Calu3 (cell line): ENCODE data around the gene HOXB7. TPM values are rescaled to one million over a fixed set of nuclear protein-coding genes. Genes with fewer than 3 reads are reported as not detected.
A peak's percentile ranks its signal among the peaks of the same experiment; 100 is the strongest.

Source experiments
- BruUV-seq: library from RNA; stranded (reverse); fragments of 400-500 nt; replicated peaks from 2 replicates; lab custom pipeline; 2021; lab: Mats Ljungman, UMichigan
- CTCF ChIA-PET: fragments of 300-600 bp; sonication (Branson Sonifier 250); formaldehyde crosslinking; loops from one replicate; lab custom pipeline; 2022; ENCODE audit warnings: antibody characterized with exemption; lab: Charles Lee
- DNase-seq: peaks from one replicate; pipeline ENCODE4 v3.0.0; 2022
- H3K27ac Mint-ChIP-seq: one replicate; pipeline ENCODE4 v1.8.0; 2022; ENCODE audit warnings: mixed read lengths; ENCODE audit not compliant: unreplicated experiment
- H3K27me3 Mint-ChIP-seq: one replicate; pipeline ENCODE4 v1.8.0; 2022; ENCODE audit warnings: mixed read lengths; ENCODE audit not compliant: unreplicated experiment
- H3K36me3 Mint-ChIP-seq: one replicate; pipeline ENCODE4 v1.8.0; 2022; ENCODE audit warnings: mild to moderate bottlenecking, moderate library complexity, mixed read lengths; ENCODE audit not compliant: insufficient read depth, unreplicated experiment
- H3K4me1 Mint-ChIP-seq: one replicate; pipeline ENCODE4 v1.8.0; 2022; ENCODE audit warnings: mild to moderate bottlenecking, low read depth, mixed read lengths; ENCODE audit not compliant: unreplicated experiment
- H3K4me3 Mint-ChIP-seq: one replicate; pipeline ENCODE4 v1.8.0; 2022; ENCODE audit warnings: mild to moderate bottlenecking, low read depth, moderate library complexity, mixed read lengths; ENCODE audit not compliant: unreplicated experiment
- H3K9me3 Mint-ChIP-seq: one replicate; pipeline ENCODE4 v1.8.0; 2022; ENCODE audit warnings: low read depth, mixed read lengths; ENCODE audit not compliant: unreplicated experiment
- intact Hi-C: fragments of 100-400 bp; cut with micrococcal nuclease; formaldehyde crosslinking; loops from one replicate; pipeline ENCODE4 v1.10.0; 2022; ENCODE audit not compliant: unreplicated experiment
- total RNA-seq: library from RNA; stranded (reverse); gene quantifications from 2 replicates; pipeline ENCODE4 v1.2.3, GENCODE V29; 2022
- TF ChIP-seq, protein P1 (sequence below): fragments of 200-600 bp; IDR thresholded peaks from one replicate; pipeline ENCODE4 v1.8.0; 2022; ENCODE audit warnings: antibody characterized with exemption; ENCODE audit not compliant: unreplicated experiment

Gene HOXB7
- total RNA-seq, 1 experiment from 2014 or later: 30.2 TPM

DNA sequence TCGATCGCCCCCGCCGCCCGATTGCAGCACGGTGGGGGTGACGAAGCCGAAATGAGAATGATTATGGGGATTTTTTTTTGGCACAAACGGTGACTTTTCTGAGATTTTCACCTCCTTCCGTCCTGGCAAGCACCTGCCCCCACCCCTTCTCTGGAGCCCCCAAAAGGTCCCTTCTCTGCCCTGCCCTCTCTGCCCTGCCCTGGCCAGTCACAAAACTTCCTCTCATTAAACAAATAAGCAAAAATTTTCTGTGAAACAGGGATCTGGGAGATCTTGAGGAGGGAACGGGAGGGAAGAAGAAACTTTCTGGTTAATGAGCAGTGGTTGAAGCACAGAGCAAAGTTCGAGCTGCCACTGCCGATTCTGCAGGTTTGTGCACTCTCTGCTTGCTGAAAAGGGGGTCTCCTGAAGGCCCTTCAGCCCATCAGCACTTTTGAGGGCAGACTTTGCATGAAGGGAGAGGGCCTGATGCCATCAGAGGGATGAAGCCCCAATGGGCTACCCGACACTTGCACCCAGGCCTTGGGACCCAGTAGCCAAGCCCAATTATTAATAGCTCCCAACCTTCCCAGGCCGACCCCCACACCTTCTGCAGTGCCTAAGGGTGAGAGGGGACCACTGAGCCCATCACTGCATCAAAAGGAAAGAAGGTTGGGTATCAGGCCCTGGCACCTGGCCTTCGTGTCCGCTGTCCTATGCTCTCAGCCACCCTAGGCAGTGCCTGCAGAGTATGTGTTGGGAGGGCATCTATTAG is 5.3 kb upstream of the HOXB7 start:
- H3K36me3 Mint-ChIP-seq: peaks cover 98% of the 10 kb centered on the region
- peaks cover 49% of the 10 kb centered on the region for H3K4me1 Mint-ChIP-seq
- peak overlapping the region; percentile 88 for H3K4me3 Mint-ChIP-seq
- no peak for DNase-seq
- intact Hi-C loops: loop anchor here (5.0 kb wide), 1 partner anchor 309 kb away; no protein-coding TSS in a partner anchor
- peaks cover 66% of the 10 kb centered on the region for H3K27me3 Mint-ChIP-seq
- CTCF ChIA-PET: interaction anchor here (0.9 to 2.9 kb wide), 5 partner anchors 15 to 353 kb away, joined by 3 to 10 read pairs (median 6); no protein-coding TSS in a partner anchor
- BruUV-seq: no TSS peak
- H3K9me3 Mint-ChIP-seq: no peaks in the 10 kb centered on the region
- H3K27ac Mint-ChIP-seq: peak overlapping the region; percentile 74
- TF ChIP-seq, protein P1, sequence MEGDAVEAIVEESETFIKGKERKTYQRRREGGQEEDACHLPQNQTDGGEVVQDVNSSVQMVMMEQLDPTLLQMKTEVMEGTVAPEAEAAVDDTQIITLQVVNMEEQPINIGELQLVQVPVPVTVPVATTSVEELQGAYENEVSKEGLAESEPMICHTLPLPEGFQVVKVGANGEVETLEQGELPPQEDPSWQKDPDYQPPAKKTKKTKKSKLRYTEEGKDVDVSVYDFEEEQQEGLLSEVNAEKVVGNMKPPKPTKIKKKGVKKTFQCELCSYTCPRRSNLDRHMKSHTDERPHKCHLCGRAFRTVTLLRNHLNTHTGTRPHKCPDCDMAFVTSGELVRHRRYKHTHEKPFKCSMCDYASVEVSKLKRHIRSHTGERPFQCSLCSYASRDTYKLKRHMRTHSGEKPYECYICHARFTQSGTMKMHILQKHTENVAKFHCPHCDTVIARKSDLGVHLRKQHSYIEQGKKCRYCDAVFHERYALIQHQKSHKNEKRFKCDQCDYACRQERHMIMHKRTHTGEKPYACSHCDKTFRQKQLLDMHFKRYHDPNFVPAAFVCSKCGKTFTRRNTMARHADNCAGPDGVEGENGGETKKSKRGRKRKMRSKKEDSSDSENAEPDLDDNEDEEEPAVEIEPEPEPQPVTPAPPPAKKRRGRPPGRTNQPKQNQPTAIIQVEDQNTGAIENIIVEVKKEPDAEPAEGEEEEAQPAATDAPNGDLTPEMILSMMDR: no peak

DNA sequence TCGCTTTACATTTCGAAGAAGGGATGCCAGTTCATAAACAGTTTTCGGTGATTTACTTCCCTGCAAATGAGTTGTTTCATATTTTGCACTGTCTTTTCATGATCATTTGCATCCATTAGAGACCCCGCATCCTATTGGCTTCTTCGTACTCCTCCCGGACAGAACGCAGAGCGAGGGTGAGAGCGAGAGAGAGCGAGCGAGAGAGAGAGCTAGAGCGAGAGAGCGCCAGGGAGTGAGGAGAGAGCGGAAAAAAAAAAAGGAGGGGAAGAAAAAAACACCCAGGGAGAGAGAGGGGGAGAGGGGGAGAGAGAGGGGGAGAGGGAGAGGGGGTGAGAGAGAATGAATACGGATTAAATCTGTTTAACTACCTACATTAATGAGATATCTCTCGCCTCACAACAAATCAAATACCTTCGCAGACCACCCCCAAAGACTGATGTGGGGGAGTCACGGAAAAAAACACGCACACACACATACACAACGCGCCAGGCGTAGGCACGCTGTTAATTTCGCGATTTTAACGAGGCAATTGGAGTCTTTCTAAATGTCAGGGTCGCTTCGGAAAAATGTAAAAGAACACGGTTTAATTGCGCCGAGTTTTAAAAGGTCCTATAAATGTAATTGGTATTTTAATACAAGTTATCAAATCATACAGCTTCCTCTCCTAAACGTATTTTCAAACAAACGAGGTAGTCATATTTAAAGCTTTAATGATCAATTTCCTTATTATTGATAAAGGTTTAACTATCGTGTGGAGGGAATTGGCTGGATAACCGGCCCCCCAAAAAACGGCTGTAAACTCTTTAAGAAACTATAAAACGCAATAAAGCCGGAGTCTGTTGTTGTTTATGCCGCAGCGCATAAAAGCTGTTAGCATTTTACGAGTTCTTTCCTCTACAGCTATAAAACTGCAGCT is 4.5 kb upstream of the HOXB7 start, which contains the start of gene HOXB8:
HOXB8 (minus strand) TSS at position 246 of the 916 bp plus-strand sequence. CDS start 588 bp downstream, outside the sequence.
- intact Hi-C loops: loop anchor here (5.0 kb wide), 1 partner anchor 308 kb away; no protein-coding TSS in a partner anchor
- BruUV-seq: no TSS peak
- Mint-ChIP-seq H3K9me3 (no peaks in the 10 kb centered on the region), H3K4me1 (peaks cover 41% of the 10 kb centered on the region), H3K27ac (peak within 1 kb of the TSS; percentile 74), H3K27me3 (peaks cover 57% of the 10 kb centered on the region), H3K4me3 (peak within 1 kb of the TSS; percentile 88), H3K36me3 (peaks cover 98% of the 10 kb centered on the region)
- CTCF ChIA-PET: interaction anchor here (0.6 to 2.9 kb wide), 8 partner anchors 17 to 480 kb away, joined by 3 to 10 read pairs (median 3); no protein-coding TSS in a partner anchor
- DNase-seq: no peak
- TF ChIP-seq, protein P1: no peak

DNA sequence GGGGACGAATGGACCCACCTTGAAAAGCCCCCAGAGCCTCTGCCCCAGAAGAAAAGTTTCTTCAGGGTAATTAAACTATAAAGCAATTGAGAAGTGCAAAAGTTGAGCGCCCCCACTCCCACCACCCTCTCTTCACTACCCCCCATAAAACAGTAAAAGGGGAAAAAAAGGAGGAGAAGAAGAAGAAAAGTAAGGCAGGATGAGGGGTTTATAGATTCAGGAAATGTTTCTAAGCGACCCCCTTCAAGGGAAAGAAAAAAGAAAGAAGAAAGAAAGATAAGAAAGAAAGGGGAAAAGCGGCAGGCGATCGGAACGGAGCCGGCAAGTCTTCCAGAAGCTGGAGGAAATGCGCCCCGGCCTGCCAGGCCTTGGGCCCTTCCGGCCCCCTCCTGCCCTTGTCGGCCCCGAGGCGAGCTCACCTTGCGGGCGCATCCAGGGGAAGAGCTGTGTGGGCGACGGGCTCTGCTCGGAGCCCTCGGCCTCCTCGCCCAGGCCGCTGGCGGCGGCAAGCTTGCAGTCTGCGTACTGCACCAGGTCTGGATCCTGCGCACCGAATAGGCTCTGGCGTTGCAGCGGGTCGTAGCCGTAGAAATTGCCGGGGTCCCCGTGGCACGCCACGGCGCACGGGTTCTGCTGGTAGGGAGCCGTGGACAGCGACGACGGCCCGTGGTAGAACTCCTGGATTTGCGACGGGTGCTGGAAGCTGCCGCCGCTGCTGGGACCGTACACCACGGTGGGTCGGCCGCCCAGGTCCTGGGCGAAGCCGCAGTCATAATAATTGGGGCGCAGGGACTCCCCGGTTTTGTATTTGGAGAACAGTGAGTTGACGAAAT is 3.3 kb upstream of the HOXB7 start:
- intact Hi-C loops: no loop called here
- TF ChIP-seq, protein P1: no peak
- Mint-ChIP-seq H3K4me3 (peak overlapping the region; percentile 88), H3K9me3 (no peaks in the 10 kb centered on the region), H3K27me3 (peaks cover 45% of the 10 kb centered on the region), H3K4me1 (peaks cover 36% of the 10 kb centered on the region), H3K27ac (peak overlapping the region; percentile 74), H3K36me3 (peaks cover 100% of the 10 kb centered on the region)
- no peak for DNase-seq
- BruUV-seq: no TSS peak
- CTCF ChIA-PET: interaction anchor here (0.6 to 2.9 kb wide), 10 partner anchors 9 to 589 kb away, joined by 3 to 10 read pairs (median 4); partner anchors contain the start of genes HOXB6 and HOXB9
